Cardiac muscle cell (in vitro differentiated cells and primary cell): ENCODE data around the gene FBXO47. TPM values are rescaled to one million over a fixed set of nuclear protein-coding genes. Genes with fewer than 3 reads are reported as not detected.

Experiments
- DNase-seq, 2 donors: peaks; one replicate each; pipeline versions ENCODE4 v3.0.0 to v3.0.0-alpha.2; 2010 to 2017; ENCODE audit warnings: low read depth in 1 of 2, low spot score in 1 of 2
- H3K27ac ChIP-seq: fragments of 200-600 bp; sonication (generic); 2 replicates; pipeline ENCODE4 v1.5.1; 2016
- H3K27me3 ChIP-seq: fragments of 200-600 bp; sonication (generic); 2 replicates; pipeline ENCODE4 v1.6.0; 2016; ENCODE audit warnings: control low read depth
- H3K36me3 ChIP-seq: fragments of 200-600 bp; sonication (generic); 2 replicates; pipeline ENCODE4 v1.5.1; 2016; ENCODE audit warnings: control low read depth
- H3K4me1 ChIP-seq: fragments of 200-600 bp; sonication (generic); 2 replicates; pipeline ENCODE4 v1.8.1; 2017; ENCODE audit warnings: low read depth, mild to moderate bottlenecking, mixed run types
- H3K4me3 ChIP-seq: fragments of 200-600 bp; sonication (generic); 2 replicates; pipeline ENCODE4 v1.5.1; 2016; ENCODE audit warnings: mild to moderate bottlenecking
- H3K9me3 ChIP-seq: fragments of 200-600 bp; sonication (generic); 2 replicates; pipeline ENCODE4 v1.5.1; 2017; ENCODE audit warnings: low read depth, mild to moderate bottlenecking, control low read depth
- polyA plus RNA-seq: library from polyadenylated mRNA; unstranded; fragments of >200 nt; fragmentation: Nextera tagmentation; extraction: Ambion mirVana; gene quantifications from 2 replicates; pipeline ENCODE4 v1.2.1, GENCODE V29; 2016
- total RNA-seq: library from RNA; depleted of rRNA; stranded (reverse); fragments of >200 nt; gene quantifications from 2 replicates; pipeline ENCODE4 v1.2.3, GENCODE V29; 2016
- TF ChIP-seq, protein P1 (sequence below): IDR thresholded peaks from 2 replicates; pipeline ENCODE4 v1.5.1; 2012; ENCODE audit warnings: low read depth, mild to moderate bottlenecking, low read length

The FBXO47 gene
- total and polyA plus RNA-seq, 2 experiments from 2014 or later, result not detected

DNA sequence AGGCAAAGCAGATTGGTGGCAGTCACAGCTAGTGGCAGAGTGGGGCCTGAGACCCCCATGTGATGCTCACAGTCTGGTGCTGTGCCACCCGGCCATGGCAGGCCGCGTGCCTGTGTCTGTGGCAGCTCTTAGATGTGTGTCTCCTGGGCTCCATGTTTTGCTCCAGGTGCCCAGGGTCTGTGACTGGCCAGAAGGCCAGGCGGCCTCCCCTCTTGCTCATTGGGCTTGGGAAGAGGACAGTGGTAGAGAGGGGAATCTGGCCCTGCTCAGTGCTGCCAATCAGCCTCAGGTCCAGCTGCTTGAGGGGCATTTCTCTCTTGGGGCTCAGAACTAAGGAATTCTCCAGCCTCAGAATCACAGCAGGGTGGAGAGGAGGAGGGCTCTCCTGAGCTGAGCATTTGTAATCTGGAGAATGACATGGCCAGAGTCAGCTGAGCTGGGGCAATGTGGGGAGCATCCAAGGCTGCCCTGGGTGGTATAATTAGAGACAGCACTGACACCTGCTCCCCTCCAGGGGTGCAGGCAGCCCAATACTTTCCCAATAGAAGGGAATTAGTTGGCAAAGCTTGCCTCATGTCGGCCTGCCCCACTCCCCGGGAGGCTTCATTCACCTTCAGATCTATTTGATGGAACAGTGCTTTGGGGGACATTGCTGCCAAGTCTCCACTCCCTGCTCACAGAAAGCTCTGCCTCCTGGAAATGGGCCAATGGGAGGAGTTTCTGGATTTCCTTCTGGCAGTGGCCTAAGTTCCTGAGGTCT lies 44.5 kb downstream of the FBXO47 start:
- peak in 1 of 2 donors; percentile 90 for DNase-seq
- Histone ChIP-seq H3K4me1 (peaks cover 48% of the 10 kb centered on the region), H3K4me3 (no peak overlapping the region), H3K27me3 (no peaks in the 10 kb centered on the region), H3K9me3 (no peaks in the 10 kb centered on the region), H3K27ac (peak overlapping the region; percentile 86), H3K36me3 (peaks cover 5% of the 10 kb centered on the region)
- TF ChIP-seq, protein P1, sequence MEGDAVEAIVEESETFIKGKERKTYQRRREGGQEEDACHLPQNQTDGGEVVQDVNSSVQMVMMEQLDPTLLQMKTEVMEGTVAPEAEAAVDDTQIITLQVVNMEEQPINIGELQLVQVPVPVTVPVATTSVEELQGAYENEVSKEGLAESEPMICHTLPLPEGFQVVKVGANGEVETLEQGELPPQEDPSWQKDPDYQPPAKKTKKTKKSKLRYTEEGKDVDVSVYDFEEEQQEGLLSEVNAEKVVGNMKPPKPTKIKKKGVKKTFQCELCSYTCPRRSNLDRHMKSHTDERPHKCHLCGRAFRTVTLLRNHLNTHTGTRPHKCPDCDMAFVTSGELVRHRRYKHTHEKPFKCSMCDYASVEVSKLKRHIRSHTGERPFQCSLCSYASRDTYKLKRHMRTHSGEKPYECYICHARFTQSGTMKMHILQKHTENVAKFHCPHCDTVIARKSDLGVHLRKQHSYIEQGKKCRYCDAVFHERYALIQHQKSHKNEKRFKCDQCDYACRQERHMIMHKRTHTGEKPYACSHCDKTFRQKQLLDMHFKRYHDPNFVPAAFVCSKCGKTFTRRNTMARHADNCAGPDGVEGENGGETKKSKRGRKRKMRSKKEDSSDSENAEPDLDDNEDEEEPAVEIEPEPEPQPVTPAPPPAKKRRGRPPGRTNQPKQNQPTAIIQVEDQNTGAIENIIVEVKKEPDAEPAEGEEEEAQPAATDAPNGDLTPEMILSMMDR, result no peak

DNA sequence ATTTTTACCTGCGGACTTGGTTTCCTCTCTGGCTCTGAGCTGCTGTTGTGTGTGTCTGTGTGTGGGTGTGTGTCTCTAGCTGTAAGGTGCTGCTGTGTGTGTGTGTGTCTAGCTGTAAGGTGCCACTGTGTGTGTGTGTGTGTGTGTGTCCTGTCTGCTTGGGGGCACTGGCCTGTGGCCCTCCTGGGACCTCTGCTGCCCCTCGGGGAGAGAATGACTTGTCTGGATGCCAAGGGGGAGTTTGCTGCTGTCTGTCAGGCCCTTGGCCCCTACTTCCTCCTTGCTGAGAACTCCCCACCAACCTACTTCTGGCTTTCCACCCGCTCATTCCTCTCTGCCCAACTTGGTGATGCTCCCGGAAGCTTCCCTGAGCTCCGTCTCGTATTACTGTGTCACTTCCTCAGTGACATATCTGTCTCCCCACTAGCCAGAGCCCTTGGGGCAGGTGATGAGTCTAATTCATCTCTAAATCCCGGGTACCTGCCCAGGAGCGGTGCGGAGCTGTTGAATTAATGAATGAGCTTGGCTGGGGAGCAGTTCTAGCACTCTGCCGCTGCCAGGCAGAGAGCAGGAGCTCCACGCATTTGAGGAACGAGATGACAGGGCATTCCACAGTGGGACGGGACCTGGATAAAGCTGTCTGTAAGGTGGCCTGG lies 45.3 kb downstream of the FBXO47 start:
- DNase-seq, result no peak
- Histone ChIP-seq H3K4me3 (no peak overlapping the region), H3K27me3 (no peaks in the 10 kb centered on the region), H3K36me3 (peaks cover 5% of the 10 kb centered on the region), H3K4me1 (peaks cover 49% of the 10 kb centered on the region), H3K27ac (peak overlapping the region; percentile 86), H3K9me3 (no peaks in the 10 kb centered on the region)
- TF ChIP-seq, protein P1, result no peak

DNA sequence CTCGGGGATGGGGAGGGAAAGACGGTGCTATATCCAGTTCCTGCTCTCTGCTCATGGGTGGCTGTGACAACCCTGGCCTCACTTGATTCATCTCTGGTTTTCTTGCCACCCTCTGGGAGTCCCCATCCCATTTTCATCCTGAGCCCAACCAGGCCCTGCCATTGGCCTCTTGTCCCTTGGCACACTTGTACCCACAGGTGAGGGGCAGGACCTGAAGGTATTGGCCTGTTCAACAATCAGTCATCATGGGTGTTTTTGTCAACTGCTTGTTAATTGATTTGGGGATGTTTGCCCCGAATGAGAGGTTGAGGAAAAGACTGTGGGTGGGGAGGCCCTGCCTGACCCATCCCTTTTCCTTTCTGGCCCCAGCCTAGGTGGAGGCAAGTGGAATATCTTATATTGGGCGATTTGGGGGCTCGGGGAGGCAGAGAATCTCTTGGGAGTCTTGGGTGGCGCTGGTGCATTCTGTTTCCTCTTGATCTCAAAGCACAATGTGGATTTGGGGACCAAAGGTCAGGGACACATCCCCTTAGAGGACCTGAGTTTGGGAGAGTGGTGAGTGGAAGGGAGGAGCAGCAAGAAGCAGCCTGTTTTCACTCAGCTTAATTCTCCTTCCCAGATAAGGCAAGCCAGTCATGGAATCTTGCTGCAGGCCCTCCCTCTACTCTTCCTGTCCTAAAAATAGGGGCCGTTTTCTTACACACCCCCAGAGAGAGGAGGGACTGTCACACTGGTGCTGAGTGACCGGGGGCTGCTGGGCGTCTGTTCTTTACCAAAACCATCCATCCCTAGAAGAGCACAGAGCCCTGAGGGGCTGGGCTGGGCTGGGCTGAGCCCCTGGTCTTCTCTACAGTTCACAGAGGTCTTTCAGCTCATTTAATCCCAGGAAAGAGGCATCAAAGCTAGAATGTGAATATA lies 46.6 kb downstream of the FBXO47 start:
- Histone ChIP-seq H3K36me3 (peaks cover 10% of the 10 kb centered on the region), H3K4me1 (peaks cover 41% of the 10 kb centered on the region), H3K9me3 (no peaks in the 10 kb centered on the region), H3K27me3 (no peaks in the 10 kb centered on the region), H3K27ac (peak overlapping the region; percentile 86), H3K4me3 (no peak overlapping the region)
- DNase-seq, result peak in 1 of 2 donors; percentile 67
- TF ChIP-seq, protein P1, result no peak

DNA sequence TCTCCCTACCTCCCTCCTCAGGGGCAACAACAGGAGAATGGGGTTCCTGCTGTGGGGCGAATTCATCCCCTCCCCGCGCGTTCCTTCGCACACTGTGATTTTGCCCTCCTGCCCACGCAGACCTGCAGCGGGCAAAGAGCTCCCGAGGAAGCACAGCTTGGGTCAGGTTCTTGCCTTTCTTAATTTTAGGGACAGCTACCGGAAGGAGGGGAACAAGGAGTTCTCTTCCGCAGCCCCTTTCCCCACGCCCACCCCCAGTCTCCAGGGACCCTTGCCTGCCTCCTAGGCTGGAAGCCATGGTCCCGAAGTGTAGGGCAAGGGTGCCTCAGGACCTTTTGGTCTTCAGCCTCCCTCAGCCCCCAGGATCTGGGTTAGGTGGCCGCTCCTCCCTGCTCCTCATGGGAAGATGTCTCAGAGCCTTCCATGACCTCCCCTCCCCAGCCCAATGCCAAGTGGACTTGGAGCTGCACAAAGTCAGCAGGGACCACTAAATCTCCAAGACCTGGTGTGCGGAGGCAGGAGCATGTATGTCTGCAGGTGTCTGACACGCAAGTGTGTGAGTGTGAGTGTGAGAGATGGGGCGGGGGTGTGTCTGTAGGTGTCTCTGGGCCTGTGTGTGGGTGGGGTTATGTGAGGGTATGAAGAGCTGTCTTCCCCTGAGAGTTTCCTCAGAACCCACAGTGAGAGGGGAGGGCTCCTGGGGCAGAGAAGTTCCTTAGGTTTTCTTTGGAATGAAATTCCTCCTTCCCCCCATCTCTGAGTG lies 47.7 kb downstream of the FBXO47 start:
- H3K4me3 ChIP-seq, result no peak overlapping the region
- peak overlapping the region; percentile 86 for H3K27ac ChIP-seq
- TF ChIP-seq, protein P1, result no peak
- DNase-seq, result no peak
- no peaks in the 10 kb centered on the region for H3K27me3 ChIP-seq
- H3K9me3 ChIP-seq, result no peaks in the 10 kb centered on the region
- H3K36me3 ChIP-seq, result peaks cover 11% of the 10 kb centered on the region
- peaks cover 39% of the 10 kb centered on the region for H3K4me1 ChIP-seq

DNA sequence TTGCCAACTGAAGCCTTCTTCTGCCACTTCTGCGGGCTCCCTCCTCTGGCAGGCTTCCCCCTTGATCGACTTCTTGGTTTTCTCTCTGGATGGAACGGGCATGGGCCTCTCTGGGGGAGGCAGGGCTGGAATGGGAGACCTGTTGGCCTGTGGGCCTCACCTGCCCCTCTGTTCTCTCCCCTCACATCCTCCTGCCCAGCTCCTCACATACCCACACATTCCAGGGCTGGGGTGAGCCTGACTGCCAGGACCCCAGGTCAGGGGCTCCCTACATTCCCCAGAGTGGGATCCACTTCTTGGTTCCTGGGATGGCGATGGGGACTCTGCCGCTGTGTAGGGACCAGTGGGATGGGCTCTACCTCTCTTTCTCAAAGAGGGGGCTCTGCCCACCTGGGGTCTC lies 48.3 kb downstream of the FBXO47 start:
- Histone ChIP-seq H3K4me3 (no peak overlapping the region), H3K27ac (peak overlapping the region; percentile 86), H3K9me3 (no peaks in the 10 kb centered on the region), H3K27me3 (no peaks in the 10 kb centered on the region), H3K36me3 (peaks cover 11% of the 10 kb centered on the region), H3K4me1 (peaks cover 39% of the 10 kb centered on the region)
- DNase-seq, result no peak
- TF ChIP-seq, protein P1, result no peak
